ENCODE data around the gene TMPRSS11F.
"Not testable (repeated sequence)": the region's sequence is repeated elsewhere in the genome, so short reads cannot be mapped to it uniquely, and the experiment has no call there.

TMPRSS11F gene

GRCh38 chr4:68129793-68130192 is at the start of gene TMPRSS11F:
Gene TMPRSS11F, minus strand, starts transcription at chr4:68129869. Its CDS starts 49 bp downstream, at chr4:68129820.
- no peak for DNase-seq

DNA sequence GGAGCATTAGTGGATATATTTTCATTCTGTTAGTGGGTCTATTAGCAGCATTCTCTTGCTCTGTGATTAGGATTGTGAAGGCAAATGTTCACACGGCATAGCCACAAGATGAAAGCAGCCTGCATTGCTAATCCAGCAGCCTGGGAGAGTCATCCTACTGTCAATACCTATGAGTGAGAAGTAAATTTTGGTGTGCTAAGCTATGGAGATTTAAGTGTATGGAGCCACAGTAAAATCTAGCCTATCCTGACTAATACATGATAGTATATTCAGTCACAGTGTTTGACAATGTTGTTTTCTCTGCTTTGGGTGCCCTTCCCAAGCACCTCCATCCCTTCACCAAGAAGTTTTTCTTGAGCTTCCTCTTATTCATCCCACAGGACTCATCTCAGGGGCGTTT is 47.2 kb upstream of the TMPRSS11F start:
- no peak for DNase-seq

DNA sequence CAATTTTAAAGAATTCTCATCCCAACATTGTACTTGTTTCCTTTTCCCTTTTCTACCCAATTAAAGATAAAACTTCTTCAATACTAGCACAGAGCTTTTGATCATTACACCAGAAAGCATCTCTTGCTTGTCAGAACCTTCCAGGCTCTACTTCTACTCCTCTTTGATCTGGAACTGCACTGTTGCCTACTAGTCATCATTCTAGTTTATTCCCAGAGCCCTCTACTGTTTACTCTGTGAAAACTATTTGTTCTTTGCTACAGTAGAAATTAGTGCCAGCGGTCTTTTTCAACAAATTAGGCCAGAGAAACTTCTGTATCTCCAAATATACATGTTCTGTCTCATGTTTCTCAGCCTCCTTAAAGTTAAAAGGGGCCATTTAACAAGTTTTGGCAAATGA is 46.8 kb upstream of the TMPRSS11F start:
- DNase-seq = no peak

- DNase-seq = no peak
Measured at GRCh38 chr4:68175562-68176155, 46.0 kb upstream of the TMPRSS11F start.

- not testable (repeated sequence) for DNase-seq
Measured at GRCh38 chr4:68174389-68174788, 44.7 kb upstream of the TMPRSS11F start.

DNA sequence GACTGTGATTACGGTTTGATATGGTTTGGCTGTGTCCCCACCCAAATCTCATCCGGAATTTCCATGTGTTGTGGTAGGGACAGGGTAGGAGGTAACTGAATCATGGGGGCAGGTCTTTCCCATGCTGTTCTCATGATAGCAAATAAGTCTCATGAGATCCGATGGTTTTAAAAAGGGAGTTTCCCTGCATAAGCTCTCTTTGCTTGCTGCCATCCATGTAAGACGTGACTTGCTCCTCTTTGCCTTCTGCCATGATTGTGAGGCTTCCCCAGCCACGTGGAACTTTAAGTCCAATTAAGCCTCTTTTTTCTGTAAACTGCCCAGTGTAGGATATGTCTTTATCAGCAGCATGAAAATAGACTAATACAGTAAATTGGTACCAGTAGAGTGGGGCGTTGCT is 42.5 kb upstream of the TMPRSS11F start:
- DNase-seq = not testable (repeated sequence)

- no peak for DNase-seq
Measured at GRCh38 chr4:68167706-68168105, 38.0 kb upstream of the TMPRSS11F start.

GRCh38 chr4:68167166-68167565 is 37.5 kb upstream of the TMPRSS11F start:
- DNase-seq = no peak

DNA sequence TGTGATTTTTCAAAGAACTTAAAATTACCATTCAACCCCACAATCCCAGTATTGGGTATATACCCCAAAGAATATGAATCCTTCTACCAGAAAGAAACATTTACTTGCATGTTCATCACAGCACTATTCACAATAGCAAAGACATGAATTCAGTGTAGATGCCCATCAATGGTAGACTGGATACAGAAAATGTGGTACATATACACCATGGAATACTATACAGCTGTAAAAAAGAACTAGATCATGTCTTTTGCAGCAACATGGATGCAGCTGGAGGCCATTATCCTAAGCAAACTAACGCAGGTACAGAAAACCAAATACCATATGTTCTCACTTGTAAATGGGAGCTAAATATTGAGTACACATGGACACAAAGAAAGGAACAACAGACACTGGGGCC is 34.1 kb upstream of the TMPRSS11F start:
- no peak for DNase-seq

GRCh38 chr4:68162196-68162595 is 32.5 kb upstream of the TMPRSS11F start:
- DNase-seq = no peak

DNA sequence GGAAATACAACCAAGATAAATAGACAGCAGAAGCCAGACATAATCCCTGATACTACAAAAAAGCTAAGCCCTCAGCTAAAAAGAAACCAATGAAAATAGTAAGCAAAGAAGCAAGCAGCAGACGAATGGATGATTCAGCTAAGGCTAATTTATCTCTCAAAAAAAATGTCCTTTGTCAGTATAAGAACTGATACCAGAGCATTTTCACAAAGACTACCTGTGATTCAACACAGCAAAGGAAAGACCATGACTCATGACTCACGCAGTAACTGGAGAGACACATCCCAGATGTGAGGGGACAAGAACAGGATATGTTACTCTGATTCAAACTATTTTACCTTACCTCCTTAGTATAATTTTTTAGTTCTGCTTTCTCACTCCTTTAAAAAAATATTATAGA is 22.7 kb upstream of the TMPRSS11F start:
- no peak for DNase-seq

GRCh38 chr4:68148800-68149685 is 19.4 kb upstream of the TMPRSS11F start:
- no peak for DNase-seq

DNA sequence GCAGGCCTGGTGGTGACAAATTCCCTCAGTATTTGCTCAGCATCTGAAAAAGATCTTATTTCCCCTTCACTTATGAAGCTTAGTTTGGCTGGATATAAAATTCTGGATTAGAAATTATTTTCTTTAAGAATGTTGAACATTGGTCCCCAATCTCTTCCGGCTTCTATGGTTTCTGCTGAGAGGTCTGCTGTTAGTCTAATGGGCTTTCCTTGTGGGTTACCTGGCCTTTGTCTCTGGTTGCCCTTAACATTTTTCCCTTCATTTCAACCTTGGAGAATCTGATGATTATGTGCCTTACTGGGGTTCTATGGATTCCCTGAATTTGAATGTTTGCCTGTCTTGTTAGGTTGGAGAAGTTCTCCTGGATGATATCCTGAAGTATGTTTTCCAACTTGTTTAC is 17.4 kb upstream of the TMPRSS11F start:
- DNase-seq = no peak

GRCh38 chr4:68145261-68145660 is 15.6 kb upstream of the TMPRSS11F start:
- DNase-seq = no peak

- no peak for DNase-seq
Measured at GRCh38 chr4:68141852-68142251, 12.2 kb upstream of the TMPRSS11F start.

DNA sequence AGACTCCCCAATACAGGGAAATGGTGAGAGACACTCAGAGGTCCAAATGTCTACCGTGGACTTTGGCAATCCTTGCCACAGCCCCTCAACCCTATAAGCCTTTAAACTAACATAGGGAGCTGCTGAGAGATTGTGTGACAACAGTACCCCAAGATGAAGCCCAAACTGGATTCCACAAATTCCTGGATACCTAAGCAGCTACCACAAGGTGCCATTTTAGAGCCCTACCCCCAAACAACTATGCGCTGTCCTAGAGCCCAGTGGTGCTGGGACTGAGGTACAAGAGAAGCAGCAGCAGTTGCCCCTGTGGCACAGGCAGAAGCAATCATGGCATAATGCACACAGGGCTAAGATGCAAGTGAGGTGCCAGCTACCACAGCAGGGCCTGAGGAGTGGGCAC is 2.7 kb upstream of the TMPRSS11F start:
- no peak for DNase-seq

GRCh38 chr4:68124262-68124661 is 5.4 kb downstream of the TMPRSS11F start:
- DNase-seq = no peak

- DNase-seq = no peak
Measured at GRCh38 chr4:68123525-68123924, 6.1 kb downstream of the TMPRSS11F start.

- no peak for DNase-seq
Measured at GRCh38 chr4:68119921-68120320, 9.7 kb downstream of the TMPRSS11F start.

DNA sequence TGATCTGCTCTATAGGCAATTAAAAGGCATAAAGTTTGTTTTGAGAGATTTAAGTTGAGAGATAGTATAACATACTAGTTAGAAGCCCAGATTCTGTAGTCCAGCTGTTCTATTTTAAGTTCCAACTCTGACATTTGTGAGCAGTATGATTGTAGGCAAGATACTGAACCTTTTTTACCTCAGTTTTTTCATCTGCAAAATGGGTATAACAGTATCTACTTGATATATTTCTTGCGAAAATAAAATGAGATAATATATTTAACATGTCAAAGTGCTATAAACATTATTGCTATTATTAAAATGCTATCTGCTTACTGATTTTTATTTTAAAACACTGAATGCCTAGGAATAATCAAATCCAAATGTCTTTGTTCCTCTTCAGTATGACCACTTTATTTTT is 19.2 kb downstream of the TMPRSS11F start:
- DNase-seq = no peak

DNA sequence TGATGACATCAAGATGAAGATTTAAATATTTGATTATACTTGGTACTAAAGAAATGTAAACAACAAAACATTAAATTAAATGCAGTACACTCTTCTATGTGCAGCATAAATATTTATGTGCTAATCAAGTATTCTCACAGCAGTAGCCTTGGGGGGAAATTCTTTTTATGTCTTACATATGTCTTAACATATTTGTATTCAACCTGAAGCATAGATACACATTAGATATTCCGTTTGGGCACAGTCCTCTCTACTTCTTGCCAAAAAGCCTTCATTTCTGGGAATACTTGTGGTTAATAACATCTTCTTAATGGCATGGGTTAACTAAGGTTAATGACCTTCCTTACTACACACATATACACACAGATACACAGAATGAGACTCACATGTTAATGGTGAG is 19.8 kb downstream of the TMPRSS11F start:
- DNase-seq = no peak

GRCh38 chr4:68082758-68083157 is 46.9 kb downstream of the TMPRSS11F start:
- DNase-seq = no peak

- DNase-seq = no peak
Measured at GRCh38 chr4:68079928-68080327, 49.7 kb downstream of the TMPRSS11F start.

GRCh38 chr4:68077737-68078136 is 51.9 kb downstream of the TMPRSS11F start:
- DNase-seq = no peak

DNA sequence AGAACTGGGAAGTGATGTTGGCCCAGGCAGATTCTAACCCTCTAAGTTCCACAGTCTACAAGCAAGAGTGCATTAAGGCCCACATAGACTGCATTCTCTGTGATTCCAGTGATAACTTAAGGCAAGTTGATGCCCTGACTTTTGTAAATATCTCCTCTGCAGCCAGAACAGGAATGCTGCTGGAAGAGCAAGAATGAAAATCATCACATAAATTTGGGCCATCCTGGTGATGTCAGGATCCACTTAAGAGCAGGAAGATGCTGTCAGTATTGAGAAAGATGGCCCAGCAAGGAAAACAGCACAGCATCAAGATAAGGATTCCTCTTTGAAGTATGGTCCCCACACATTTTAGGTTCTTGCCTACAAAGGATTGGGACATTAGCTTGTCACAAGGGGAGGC is 52.4 kb downstream of the TMPRSS11F start:
- no peak for DNase-seq
